ENCODE measurements around the gene THAP8.

THAP8 gene

GRCh38 chr19:36010402-36010801 lies 43.7 kb downstream of the THAP8 start:
- Histone ChIP-seq H3K79me2 (ENCODE audit: control insufficient read depth, low read length) (peaks cover 20% of the 10 kb centered on the region), H3K9me2 (replicated peaks; ENCODE audit: control insufficient read depth, low read length) (no peaks in the 10 kb centered on the region), H3K4me2 (ENCODE audit: low read length) (no peak overlapping the region), H3K27ac (ENCODE audit: low read depth, low read length) (no peak overlapping the region), H3K4me3 (ENCODE audit: low read length) (no peak overlapping the region), H3K9me3 (ENCODE audit: control insufficient read depth, insufficient read depth, low read length) (no peaks in the 10 kb centered on the region), H3K27me3 (ENCODE audit: control insufficient read depth, low read length) (no peaks in the 10 kb centered on the region), H3F3A (ENCODE audit: control insufficient read depth, insufficient read depth) (0 out of 2 replicates have a peak, but pooled peaks cover 5% of the 10 kb centered on the region), H3K36me3 (ENCODE audit: control insufficient read depth, low read length) (no peaks in the 10 kb centered on the region), H4K20me1 (ENCODE audit: control insufficient read depth, insufficient read depth, low read depth, low read length) (no peaks in the 10 kb centered on the region), H3K4me1 (ENCODE audit: control insufficient read depth, low read length) (peaks cover 16% of the 10 kb centered on the region)
- TF ChIP-seq CTCF (IDR thresholded peaks at IDR 0.05; ENCODE audit: low read depth, low read length, poor library complexity, severe bottlenecking) (no peak), EZH2phosphoT487 (IDR thresholded peaks at IDR 0.05; ENCODE audit: borderline replicate concordance, low read length) (no peak)

GRCh38 chr19:36009633-36010379 lies 44.3 kb downstream of the THAP8 start:
- Histone ChIP-seq H3K27me3 (ENCODE audit: control insufficient read depth, low read length) (no peaks in the 10 kb centered on the region), H3K9me3 (ENCODE audit: control insufficient read depth, insufficient read depth, low read length) (no peaks in the 10 kb centered on the region), H3K4me1 (ENCODE audit: control insufficient read depth, low read length) (peaks cover 10% of the 10 kb centered on the region), H3K9me2 (replicated peaks; ENCODE audit: control insufficient read depth, low read length) (no peaks in the 10 kb centered on the region), H3K4me2 (ENCODE audit: low read length) (no peak overlapping the region), H4K20me1 (ENCODE audit: control insufficient read depth, insufficient read depth, low read depth, low read length) (no peaks in the 10 kb centered on the region), H3K27ac (ENCODE audit: low read depth, low read length) (no peak overlapping the region), H3K4me3 (ENCODE audit: low read length) (no peak overlapping the region), H3K36me3 (ENCODE audit: control insufficient read depth, low read length) (no peaks in the 10 kb centered on the region), H3K79me2 (ENCODE audit: control insufficient read depth, low read length) (peaks cover 14% of the 10 kb centered on the region), H3F3A (ENCODE audit: control insufficient read depth, insufficient read depth) (0 out of 2 replicates have a peak, but pooled peaks cover 5% of the 10 kb centered on the region)
- no peak for TF ChIP-seq EZH2phosphoT487 (IDR thresholded peaks at IDR 0.05; ENCODE audit: borderline replicate concordance, low read length)
- no peak for TF ChIP-seq CTCF (IDR thresholded peaks at IDR 0.05; ENCODE audit: low read depth, low read length, poor library complexity, severe bottlenecking)

- no peak overlapping the region for H3K4me3 ChIP-seq (ENCODE audit: low read length)
- H3F3A ChIP-seq (ENCODE audit: control insufficient read depth, insufficient read depth) = 0 out of 2 replicates have a peak, but pooled peaks cover 5% of the 10 kb centered on the region
- H4K20me1 ChIP-seq (ENCODE audit: control insufficient read depth, insufficient read depth, low read depth, low read length) = no peaks in the 10 kb centered on the region
- no peaks in the 10 kb centered on the region for H3K27me3 ChIP-seq (ENCODE audit: control insufficient read depth, low read length)
- H3K9me2 ChIP-seq (replicated peaks; ENCODE audit: control insufficient read depth, low read length) = no peaks in the 10 kb centered on the region
- H3K4me1 ChIP-seq (ENCODE audit: control insufficient read depth, low read length) = peaks cover 9% of the 10 kb centered on the region
- no peaks in the 10 kb centered on the region for H3K9me3 ChIP-seq (ENCODE audit: control insufficient read depth, insufficient read depth, low read length)
- TF ChIP-seq CTCF (IDR thresholded peaks at IDR 0.05; ENCODE audit: low read depth, low read length, poor library complexity, severe bottlenecking) = no peak
- no peak for TF ChIP-seq EZH2phosphoT487 (IDR thresholded peaks at IDR 0.05; ENCODE audit: borderline replicate concordance, low read length)
- H3K27ac ChIP-seq (ENCODE audit: low read depth, low read length) = no peak overlapping the region
- H3K4me2 ChIP-seq (ENCODE audit: low read length) = no peak overlapping the region
- H3K79me2 ChIP-seq (ENCODE audit: control insufficient read depth, low read length) = peaks cover 10% of the 10 kb centered on the region
- no peaks in the 10 kb centered on the region for H3K36me3 ChIP-seq (ENCODE audit: control insufficient read depth, low read length)
Measured at GRCh38 chr19:36009220-36009619, 44.9 kb downstream of the THAP8 start.
